ENCODE data around the gene IFT81. TPM values are rescaled to one million over a fixed set of nuclear protein-coding genes. Genes with fewer than 3 reads are reported as not detected.

Gene IFT81
- total and polyA plus RNA-seq, 2 experiments from 2014 or later = 17.5 to 22.3 TPM

DNA sequence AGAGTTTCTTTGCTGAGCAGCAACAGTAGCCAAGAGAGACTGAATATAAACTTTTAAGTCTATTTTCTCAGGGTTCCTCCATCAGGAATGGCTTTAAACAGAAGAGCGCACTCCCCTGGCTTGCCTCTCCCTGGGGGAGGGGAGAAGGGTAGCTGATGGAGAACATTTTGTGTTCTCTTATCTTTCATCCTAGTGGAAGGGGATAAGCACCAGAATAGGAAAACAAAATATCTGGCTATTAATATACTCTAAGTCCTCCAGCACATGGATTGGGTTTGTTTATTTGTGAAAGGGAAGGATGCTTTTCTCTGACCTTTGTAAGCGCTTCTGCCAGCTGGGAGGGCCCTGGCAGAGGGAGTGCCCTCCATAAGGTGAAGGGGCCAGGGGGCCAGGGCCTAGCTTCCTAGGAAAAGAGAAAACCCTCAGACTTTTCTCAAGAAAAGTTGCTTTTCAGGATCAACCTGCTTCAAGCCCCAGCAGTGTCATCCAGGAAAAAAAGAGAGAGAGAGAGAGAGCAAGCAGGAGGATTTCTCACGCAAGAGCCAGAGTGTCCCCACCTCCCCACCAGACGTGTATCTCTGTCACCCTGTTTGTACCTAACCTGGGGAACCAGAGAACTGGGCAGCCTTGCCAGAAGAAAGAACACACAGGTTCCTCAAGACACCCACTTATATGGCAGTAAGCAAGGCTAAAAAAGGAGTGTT lies 122.6 kb downstream of the IFT81 start:
- H2AFZ ChIP-seq = no peak overlapping the region
- Mint-ChIP-seq H3K27me3 (ENCODE audit: insufficient read depth, low read depth, poor library complexity) (peaks cover 13% of the 10 kb centered on the region), H3K4me3 (no peak overlapping the region), H3K9me3 (no peaks in the 10 kb centered on the region), H3K4me1 (peaks cover 29% of the 10 kb centered on the region), H3K36me3 (ENCODE audit: low read depth) (no peaks in the 10 kb centered on the region), H3K27ac (no peak overlapping the region; the same call in 1 of the 2 replicates)
- H3K4me1 ChIP-seq (ENCODE audit: insufficient read depth) = peaks cover 5% of the 10 kb centered on the region; the same call in 1 of the 2 replicates
- no peaks in the 10 kb centered on the region for H3K9me2 ChIP-seq (ENCODE audit: insufficient read depth)
- no peaks in the 10 kb centered on the region for H3K79me2 ChIP-seq (replicated peaks; ENCODE audit: insufficient read depth)
- no peaks in the 10 kb centered on the region for H3K36me3 ChIP-seq (ENCODE audit: insufficient read depth)
- DNase-seq (ENCODE audit: low spot score) (no peak), ATAC-seq (no peak)
- peaks cover 4% of the 10 kb centered on the region; the same call in 1 of the 2 replicates for H3F3A ChIP-seq (replicated peaks; ENCODE audit: low read depth)
- H3K27ac ChIP-seq (ENCODE audit: low read depth) = no peak overlapping the region
- H3K27me3 ChIP-seq (ENCODE audit: insufficient read depth) = no peaks in the 10 kb centered on the region
- no peaks in the 10 kb centered on the region for H4K20me1 ChIP-seq (replicated peaks; ENCODE audit: insufficient read depth)
- no peak overlapping the region for H3K4me2 ChIP-seq
- TF ChIP-seq CREB1 (CRISPR knock-in tag; IDR thresholded peaks at IDR 0.05; ENCODE audit: low read depth) = no peak
- TF ChIP-seq, protein P1, sequence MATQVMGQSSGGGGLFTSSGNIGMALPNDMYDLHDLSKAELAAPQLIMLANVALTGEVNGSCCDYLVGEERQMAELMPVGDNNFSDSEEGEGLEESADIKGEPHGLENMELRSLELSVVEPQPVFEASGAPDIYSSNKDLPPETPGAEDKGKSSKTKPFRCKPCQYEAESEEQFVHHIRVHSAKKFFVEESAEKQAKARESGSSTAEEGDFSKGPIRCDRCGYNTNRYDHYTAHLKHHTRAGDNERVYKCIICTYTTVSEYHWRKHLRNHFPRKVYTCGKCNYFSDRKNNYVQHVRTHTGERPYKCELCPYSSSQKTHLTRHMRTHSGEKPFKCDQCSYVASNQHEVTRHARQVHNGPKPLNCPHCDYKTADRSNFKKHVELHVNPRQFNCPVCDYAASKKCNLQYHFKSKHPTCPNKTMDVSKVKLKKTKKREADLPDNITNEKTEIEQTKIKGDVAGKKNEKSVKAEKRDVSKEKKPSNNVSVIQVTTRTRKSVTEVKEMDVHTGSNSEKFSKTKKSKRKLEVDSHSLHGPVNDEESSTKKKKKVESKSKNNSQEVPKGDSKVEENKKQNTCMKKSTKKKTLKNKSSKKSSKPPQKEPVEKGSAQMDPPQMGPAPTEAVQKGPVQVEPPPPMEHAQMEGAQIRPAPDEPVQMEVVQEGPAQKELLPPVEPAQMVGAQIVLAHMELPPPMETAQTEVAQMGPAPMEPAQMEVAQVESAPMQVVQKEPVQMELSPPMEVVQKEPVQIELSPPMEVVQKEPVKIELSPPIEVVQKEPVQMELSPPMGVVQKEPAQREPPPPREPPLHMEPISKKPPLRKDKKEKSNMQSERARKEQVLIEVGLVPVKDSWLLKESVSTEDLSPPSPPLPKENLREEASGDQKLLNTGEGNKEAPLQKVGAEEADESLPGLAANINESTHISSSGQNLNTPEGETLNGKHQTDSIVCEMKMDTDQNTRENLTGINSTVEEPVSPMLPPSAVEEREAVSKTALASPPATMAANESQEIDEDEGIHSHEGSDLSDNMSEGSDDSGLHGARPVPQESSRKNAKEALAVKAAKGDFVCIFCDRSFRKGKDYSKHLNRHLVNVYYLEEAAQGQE (IDR thresholded peaks at IDR 0.05; ENCODE audit: unreplicated experiment) = no peak
- TF ChIP-seq JUNB (IDR thresholded peaks at IDR 0.05; ENCODE audit: unreplicated experiment) = no peak
- TF ChIP-seq EZH2 (IDR thresholded peaks at IDR 0.05; ENCODE audit: low read depth, unreplicated experiment) = no peak
- TF ChIP-seq, protein P2, sequence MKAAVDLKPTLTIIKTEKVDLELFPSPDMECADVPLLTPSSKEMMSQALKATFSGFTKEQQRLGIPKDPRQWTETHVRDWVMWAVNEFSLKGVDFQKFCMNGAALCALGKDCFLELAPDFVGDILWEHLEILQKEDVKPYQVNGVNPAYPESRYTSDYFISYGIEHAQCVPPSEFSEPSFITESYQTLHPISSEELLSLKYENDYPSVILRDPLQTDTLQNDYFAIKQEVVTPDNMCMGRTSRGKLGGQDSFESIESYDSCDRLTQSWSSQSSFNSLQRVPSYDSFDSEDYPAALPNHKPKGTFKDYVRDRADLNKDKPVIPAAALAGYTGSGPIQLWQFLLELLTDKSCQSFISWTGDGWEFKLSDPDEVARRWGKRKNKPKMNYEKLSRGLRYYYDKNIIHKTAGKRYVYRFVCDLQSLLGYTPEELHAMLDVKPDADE (IDR thresholded peaks at IDR 0.05) = no peak
- TF ChIP-seq EZH2phosphoT487 (IDR thresholded peaks at IDR 0.05; ENCODE audit: unreplicated experiment) = no peak
- TF ChIP-seq, protein P3, sequence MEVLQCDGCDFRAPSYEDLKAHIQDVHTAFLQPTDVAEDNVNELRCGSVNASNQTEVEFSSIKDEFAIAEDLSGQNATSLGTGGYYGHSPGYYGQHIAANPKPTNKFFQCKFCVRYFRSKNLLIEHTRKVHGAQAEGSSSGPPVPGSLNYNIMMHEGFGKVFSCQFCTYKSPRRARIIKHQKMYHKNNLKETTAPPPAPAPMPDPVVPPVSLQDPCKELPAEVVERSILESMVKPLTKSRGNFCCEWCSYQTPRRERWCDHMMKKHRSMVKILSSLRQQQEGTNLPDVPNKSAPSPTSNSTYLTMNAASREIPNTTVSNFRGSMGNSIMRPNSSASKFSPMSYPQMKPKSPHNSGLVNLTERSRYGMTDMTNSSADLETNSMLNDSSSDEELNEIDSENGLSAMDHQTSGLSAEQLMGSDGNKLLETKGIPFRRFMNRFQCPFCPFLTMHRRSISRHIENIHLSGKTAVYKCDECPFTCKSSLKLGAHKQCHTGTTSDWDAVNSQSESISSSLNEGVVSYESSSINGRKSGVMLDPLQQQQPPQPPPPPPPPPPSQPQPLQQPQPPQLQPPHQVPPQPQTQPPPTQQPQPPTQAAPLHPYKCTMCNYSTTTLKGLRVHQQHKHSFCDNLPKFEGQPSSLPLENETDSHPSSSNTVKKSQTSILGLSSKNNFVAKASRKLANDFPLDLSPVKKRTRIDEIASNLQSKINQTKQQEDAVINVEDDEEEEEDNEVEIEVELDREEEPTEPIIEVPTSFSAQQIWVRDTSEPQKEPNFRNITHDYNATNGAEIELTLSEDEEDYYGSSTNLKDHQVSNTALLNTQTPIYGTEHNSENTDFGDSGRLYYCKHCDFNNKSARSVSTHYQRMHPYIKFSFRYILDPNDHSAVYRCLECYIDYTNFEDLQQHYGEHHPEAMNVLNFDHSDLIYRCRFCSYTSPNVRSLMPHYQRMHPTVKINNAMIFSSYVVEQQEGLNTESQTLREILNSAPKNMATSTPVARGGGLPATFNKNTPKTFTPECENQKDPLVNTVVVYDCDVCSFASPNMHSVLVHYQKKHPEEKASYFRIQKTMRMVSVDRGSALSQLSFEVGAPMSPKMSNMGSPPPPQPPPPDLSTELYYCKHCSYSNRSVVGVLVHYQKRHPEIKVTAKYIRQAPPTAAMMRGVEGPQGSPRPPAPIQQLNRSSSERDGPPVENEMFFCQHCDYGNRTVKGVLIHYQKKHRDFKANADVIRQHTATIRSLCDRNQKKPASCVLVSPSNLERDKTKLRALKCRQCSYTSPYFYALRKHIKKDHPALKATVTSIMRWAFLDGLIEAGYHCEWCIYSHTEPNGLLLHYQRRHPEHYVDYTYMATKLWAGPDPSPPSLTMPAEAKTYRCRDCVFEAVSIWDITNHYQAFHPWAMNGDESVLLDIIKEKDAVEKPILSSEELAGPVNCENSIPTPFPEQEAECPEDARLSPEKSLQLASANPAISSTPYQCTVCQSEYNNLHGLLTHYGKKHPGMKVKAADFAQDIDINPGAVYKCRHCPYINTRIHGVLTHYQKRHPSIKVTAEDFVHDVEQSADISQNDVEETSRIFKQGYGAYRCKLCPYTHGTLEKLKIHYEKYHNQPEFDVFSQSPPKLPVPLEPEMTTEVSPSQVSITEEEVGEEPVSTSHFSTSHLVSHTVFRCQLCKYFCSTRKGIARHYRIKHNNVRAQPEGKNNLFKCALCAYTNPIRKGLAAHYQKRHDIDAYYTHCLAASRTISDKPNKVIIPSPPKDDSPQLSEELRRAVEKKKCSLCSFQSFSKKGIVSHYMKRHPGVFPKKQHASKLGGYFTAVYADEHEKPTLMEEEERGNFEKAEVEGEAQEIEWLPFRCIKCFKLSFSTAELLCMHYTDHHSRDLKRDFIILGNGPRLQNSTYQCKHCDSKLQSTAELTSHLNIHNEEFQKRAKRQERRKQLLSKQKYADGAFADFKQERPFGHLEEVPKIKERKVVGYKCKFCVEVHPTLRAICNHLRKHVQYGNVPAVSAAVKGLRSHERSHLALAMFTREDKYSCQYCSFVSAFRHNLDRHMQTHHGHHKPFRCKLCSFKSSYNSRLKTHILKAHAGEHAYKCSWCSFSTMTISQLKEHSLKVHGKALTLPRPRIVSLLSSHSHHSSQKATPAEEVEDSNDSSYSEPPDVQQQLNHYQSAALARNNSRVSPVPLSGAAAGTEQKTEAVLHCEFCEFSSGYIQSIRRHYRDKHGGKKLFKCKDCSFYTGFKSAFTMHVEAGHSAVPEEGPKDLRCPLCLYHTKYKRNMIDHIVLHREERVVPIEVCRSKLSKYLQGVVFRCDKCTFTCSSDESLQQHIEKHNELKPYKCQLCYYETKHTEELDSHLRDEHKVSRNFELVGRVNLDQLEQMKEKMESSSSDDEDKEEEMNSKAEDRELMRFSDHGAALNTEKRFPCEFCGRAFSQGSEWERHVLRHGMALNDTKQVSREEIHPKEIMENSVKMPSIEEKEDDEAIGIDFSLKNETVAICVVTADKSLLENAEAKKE (CRISPR knock-in tag; IDR thresholded peaks at IDR 0.05) = no peak
- TF ChIP-seq NANOG (IDR thresholded peaks at IDR 0.05; ENCODE audit: borderline replicate concordance) = no peak
- TF ChIP-seq, protein P4, sequence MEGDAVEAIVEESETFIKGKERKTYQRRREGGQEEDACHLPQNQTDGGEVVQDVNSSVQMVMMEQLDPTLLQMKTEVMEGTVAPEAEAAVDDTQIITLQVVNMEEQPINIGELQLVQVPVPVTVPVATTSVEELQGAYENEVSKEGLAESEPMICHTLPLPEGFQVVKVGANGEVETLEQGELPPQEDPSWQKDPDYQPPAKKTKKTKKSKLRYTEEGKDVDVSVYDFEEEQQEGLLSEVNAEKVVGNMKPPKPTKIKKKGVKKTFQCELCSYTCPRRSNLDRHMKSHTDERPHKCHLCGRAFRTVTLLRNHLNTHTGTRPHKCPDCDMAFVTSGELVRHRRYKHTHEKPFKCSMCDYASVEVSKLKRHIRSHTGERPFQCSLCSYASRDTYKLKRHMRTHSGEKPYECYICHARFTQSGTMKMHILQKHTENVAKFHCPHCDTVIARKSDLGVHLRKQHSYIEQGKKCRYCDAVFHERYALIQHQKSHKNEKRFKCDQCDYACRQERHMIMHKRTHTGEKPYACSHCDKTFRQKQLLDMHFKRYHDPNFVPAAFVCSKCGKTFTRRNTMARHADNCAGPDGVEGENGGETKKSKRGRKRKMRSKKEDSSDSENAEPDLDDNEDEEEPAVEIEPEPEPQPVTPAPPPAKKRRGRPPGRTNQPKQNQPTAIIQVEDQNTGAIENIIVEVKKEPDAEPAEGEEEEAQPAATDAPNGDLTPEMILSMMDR (conservative IDR thresholded peaks at IDR 0.05; ENCODE audit: low read depth in 2 of 2) = no peak
- TF ChIP-seq ZNF331 (CRISPR knock-in tag; IDR thresholded peaks at IDR 0.05; ENCODE audit: low read depth) = no peak
- no peak for TF ChIP-seq POLR2AphosphoS5 (IDR thresholded peaks at IDR 0.05; ENCODE audit: low read depth)
- TF ChIP-seq STAT1 (IDR thresholded peaks at IDR 0.05; ENCODE audit: unreplicated experiment) = no peak
- no peak for TF ChIP-seq ZNF114 (CRISPR knock-in tag; IDR thresholded peaks at IDR 0.05)
- no peak overlapping the region for H3K4me3 ChIP-seq

All from GM23338 (cell line).